Measurements from ENCODE around the gene PRR33. TPM values are rescaled to one million over a fixed set of nuclear protein-coding genes. Genes with fewer than 3 reads are reported as not detected.
"Not testable (repeated sequence)": the region's sequence is repeated elsewhere in the genome, so short reads cannot be mapped to it uniquely, and the experiment has no call there.

PRR33 gene
- total and polyA plus RNA-seq, 4 donors = 0.08 to 0.13 TPM; not detected in 2

- Histone ChIP-seq H3K4me3 (no peak overlapping the region), H3K27ac (ENCODE audit: low read depth in 1 of 2, low read length in 1 of 2) (no peak overlapping the region), H3K9ac (ENCODE audit: insufficient read depth in 1 of 2, low read length in 2 of 2) (no peak overlapping the region), H3K9me3 (ENCODE audit: control insufficient read depth in 4 of 4, insufficient read depth in 3 of 4, low read length in 3 of 4) (no peaks in the 10 kb centered on the region), H3K4me1 (ENCODE audit: control insufficient read depth in 5 of 5, insufficient read depth in 5 of 5, low read length in 5 of 5) (peaks cover 0 to 4% (median 0%) of the 10 kb centered on the region in 5 donors), H3K36me3 (ENCODE audit: control insufficient read depth in 4 of 4, insufficient read depth in 4 of 4, low read length in 4 of 4) (no peaks in the 10 kb centered on the region), H3K27me3 (ENCODE audit: control insufficient read depth in 3 of 3, insufficient read depth in 3 of 3, low read length in 2 of 3) (no peaks in the 10 kb centered on the region)
- TF ChIP-seq CTCF (IDR thresholded peaks at IDR 0.05; ENCODE audit: control extremely low read depth, extremely low read depth) = no peak
- 65 to 80% methylated on average over 11 of the region's 11 CpGs for WGBS, 2 donors
- ATAC-seq (ENCODE audit: insufficient read depth, low FRiP score) (no peak), DNase-seq (no peak)
Measured at GRCh38 chr11:1887451-1888346, 4.0 kb downstream of the PRR33 start.

DNA sequence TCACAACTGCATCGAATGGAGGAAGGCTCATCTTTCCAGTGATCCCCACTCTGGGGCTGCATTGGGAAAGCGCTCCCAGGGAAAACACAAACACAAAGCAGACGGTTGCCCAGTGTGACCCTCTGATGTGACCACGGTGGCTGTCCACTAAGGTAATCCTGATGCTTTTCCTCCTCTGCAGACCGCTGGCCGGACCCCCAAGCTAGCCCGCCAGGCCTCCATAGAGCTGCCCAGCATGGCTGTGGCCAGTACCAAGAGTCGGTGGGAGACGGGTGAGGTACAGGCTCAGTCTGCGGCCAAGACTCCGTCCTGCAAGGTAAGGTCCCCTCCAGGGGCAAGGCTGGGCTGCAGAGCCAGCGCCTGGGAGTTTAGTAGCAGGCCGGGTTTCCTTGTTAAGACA lies 5.1 kb downstream of the PRR33 start:
- ATAC-seq (ENCODE audit: insufficient read depth, low FRiP score); H3K27ac ChIP-seq (ENCODE audit: low read depth in 1 of 2, low read length in 1 of 2); H3K9ac ChIP-seq (ENCODE audit: insufficient read depth in 1 of 2, low read length in 2 of 2); DNase-seq; H3K9me3 ChIP-seq (ENCODE audit: control insufficient read depth in 4 of 4, insufficient read depth in 3 of 4, low read length in 3 of 4); H3K4me1 ChIP-seq (ENCODE audit: control insufficient read depth in 5 of 5, insufficient read depth in 5 of 5, low read length in 5 of 5); H3K4me3 ChIP-seq; H3K36me3 ChIP-seq (ENCODE audit: control insufficient read depth in 4 of 4, insufficient read depth in 4 of 4, low read length in 4 of 4); H3K27me3 ChIP-seq (ENCODE audit: control insufficient read depth in 3 of 3, insufficient read depth in 3 of 3, low read length in 2 of 3): not testable (repeated sequence)
- WGBS, 2 donors = 89 to 92% methylated on average over 13 of the region's 13 CpGs

- H3K36me3 ChIP-seq (ENCODE audit: control insufficient read depth in 4 of 4, insufficient read depth in 4 of 4, low read length in 4 of 4) = no peaks in the 10 kb centered on the region
- no peak overlapping the region for H3K4me3 ChIP-seq
- WGBS, 2 donors = 97% methylated on average over 5 of the region's 5 CpGs
- TF ChIP-seq CTCF (IDR thresholded peaks at IDR 0.05; ENCODE audit: control extremely low read depth, extremely low read depth) = no peak
- no peak overlapping the region for H3K9ac ChIP-seq (ENCODE audit: insufficient read depth in 1 of 2, low read length in 2 of 2)
- DNase-seq (no peak), ATAC-seq (ENCODE audit: insufficient read depth, low FRiP score) (no peak)
- no peaks in the 10 kb centered on the region for H3K27me3 ChIP-seq (ENCODE audit: control insufficient read depth in 3 of 3, insufficient read depth in 3 of 3, low read length in 2 of 3)
- H3K9me3 ChIP-seq (ENCODE audit: control insufficient read depth in 4 of 4, insufficient read depth in 3 of 4, low read length in 3 of 4) = no peaks in the 10 kb centered on the region
- H3K4me1 ChIP-seq (ENCODE audit: control insufficient read depth in 5 of 5, insufficient read depth in 5 of 5, low read length in 5 of 5) = peaks cover 0 to 10% (median 3%) of the 10 kb centered on the region in 5 donors
- no peak overlapping the region for H3K27ac ChIP-seq (ENCODE audit: low read depth in 1 of 2, low read length in 1 of 2)
Measured at GRCh38 chr11:1884303-1884700, 7.4 kb downstream of the PRR33 start.

DNA sequence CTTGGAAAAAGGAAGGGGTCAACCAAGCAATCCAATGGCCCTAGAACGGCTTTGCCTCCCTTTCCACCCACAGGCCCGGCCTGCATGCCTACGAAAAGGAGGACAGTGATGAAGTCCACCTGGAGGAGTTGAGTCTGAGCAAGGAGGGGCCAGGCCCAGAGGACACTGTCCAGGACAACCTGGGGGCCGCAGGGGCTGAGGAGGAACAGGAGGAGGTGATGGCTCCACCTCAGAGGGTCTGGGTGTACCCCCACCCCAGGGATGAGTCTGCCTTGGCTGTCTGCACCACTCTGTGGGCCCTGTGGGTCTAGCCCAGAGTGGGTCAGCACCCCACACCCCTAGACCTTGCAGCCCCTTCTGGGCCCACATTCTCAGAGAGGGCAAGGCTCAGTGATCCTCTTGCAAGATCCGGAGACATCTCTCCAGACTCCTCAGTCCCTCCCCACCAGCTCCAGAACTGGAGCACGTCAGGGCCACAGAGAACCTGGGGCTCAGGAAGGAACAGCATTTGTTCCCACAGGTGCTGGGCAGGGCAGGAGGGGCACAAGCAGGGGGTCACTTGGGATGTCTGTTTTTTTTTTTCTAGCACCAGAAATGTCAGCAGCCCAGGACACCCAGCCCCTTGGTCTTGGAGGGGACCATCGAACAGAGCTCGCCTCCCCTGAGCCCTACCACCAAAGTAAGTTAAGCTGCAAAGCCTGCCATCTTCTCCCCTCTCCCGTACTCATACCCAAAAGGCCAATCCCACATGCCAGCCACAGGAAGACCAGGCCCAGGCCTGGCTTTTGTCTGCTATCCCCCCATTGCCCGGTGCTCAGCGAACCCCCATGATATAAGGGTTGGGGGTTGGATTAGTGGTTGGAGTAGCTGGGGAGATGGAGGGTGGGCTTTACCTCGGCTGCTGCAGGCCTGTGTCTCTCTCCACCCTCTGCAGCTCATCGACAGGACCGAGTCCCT lies 8.1 kb downstream of the PRR33 start:
- no peaks in the 10 kb centered on the region for H3K9me3 ChIP-seq (ENCODE audit: control insufficient read depth in 4 of 4, insufficient read depth in 3 of 4, low read length in 3 of 4)
- no peak overlapping the region for H3K9ac ChIP-seq (ENCODE audit: insufficient read depth in 1 of 2, low read length in 2 of 2)
- H3K4me3 ChIP-seq = no peak overlapping the region
- H3K27ac ChIP-seq (ENCODE audit: low read depth in 1 of 2, low read length in 1 of 2) = no peak overlapping the region
- peaks cover 0 to 10% (median 3%) of the 10 kb centered on the region in 5 donors for H3K4me1 ChIP-seq (ENCODE audit: control insufficient read depth in 5 of 5, insufficient read depth in 5 of 5, low read length in 5 of 5)
- no peaks in the 10 kb centered on the region for H3K27me3 ChIP-seq (ENCODE audit: control insufficient read depth in 3 of 3, insufficient read depth in 3 of 3, low read length in 2 of 3)
- WGBS, 2 donors = 91 to 94% methylated on average over 14 of the region's 14 CpGs
- H3K36me3 ChIP-seq (ENCODE audit: control insufficient read depth in 4 of 4, insufficient read depth in 4 of 4, low read length in 4 of 4) = no peaks in the 10 kb centered on the region
- ATAC-seq (ENCODE audit: insufficient read depth, low FRiP score) = no peak
- peak in 1 of 3 donors; percentile 8 for DNase-seq
- no peak for TF ChIP-seq CTCF (IDR thresholded peaks at IDR 0.05; ENCODE audit: control extremely low read depth, extremely low read depth)
